ENCODE data around the gene PCK1. TPM values are rescaled to one million over a fixed set of nuclear protein-coding genes. Genes with fewer than 3 reads are reported as not detected.
A peak's percentile ranks its signal among the peaks of the same experiment; 100 is the strongest.

The PCK1 gene
- total and polyA plus RNA-seq, 2 of the 13 experiments (the other 11 are each of a cell fraction or from before 2014, with no cell fraction given), result 6.5 to 12.6 TPM

GRCh38 chr20:57586370-57586793 is 25.5 kb downstream of the PCK1 start (continued):
- TF ChIP-seq PRDM10 (CRISPR knock-in tag; IDR thresholded peaks at IDR 0.05; ENCODE audit: low read depth), result no peak
- no peak for TF ChIP-seq RAD51 (IDR thresholded peaks at IDR 0.05; ENCODE audit: borderline replicate concordance)
- no peak; the same call in 1 of the 2 replicates for TF ChIP-seq ZGPAT (CRISPR knock-in tag; IDR thresholded peaks at IDR 0.05)
- no peak for TF ChIP-seq ZNF839 (CRISPR knock-in tag; IDR thresholded peaks at IDR 0.05; ENCODE audit: borderline replicate concordance)
- TF ChIP-seq RBM22 (optimal IDR thresholded peaks at IDR 0.05; ENCODE audit: low read length), result no peak
- no peak for TF ChIP-seq ARNT2 (CRISPR knock-in tag; IDR thresholded peaks at IDR 0.05; ENCODE audit: low read depth)
- no peak; the same call in 1 of the 2 replicates for TF ChIP-seq SMC3 (IDR thresholded peaks at IDR 0.05; ENCODE audit: low read length)
- no peak for TF ChIP-seq ZC3H4 (CRISPR knock-in tag; IDR thresholded peaks at IDR 0.05; ENCODE audit: borderline replicate concordance)
- no peak for TF ChIP-seq ATF1 (CRISPR knock-in tag; IDR thresholded peaks at IDR 0.05)
- peak; percentile 62; the same call in 1 of the 2 replicates for TF ChIP-seq ZNF143 (CRISPR knock-in tag; IDR thresholded peaks at IDR 0.05)
- no peak for TF ChIP-seq PRDM15 (CRISPR knock-in tag; IDR thresholded peaks at IDR 0.05)
- no peak for TF ChIP-seq ZNF597 (CRISPR knock-in tag; IDR thresholded peaks at IDR 0.05)
- no peak for TF ChIP-seq ZNF367 (CRISPR knock-in tag; IDR thresholded peaks at IDR 0.05; ENCODE audit: borderline replicate concordance)
- no peak for TF ChIP-seq MXD3 (CRISPR knock-in tag; IDR thresholded peaks at IDR 0.05)
- TF ChIP-seq ZNF674 (CRISPR knock-in tag; IDR thresholded peaks at IDR 0.05; ENCODE audit: low read depth), result no peak
- no peak for TF ChIP-seq DBP (CRISPR knock-in tag; IDR thresholded peaks at IDR 0.05; ENCODE audit: not compliant biosample characterization)
- no peak for TF ChIP-seq ZFP62 (CRISPR knock-in tag; IDR thresholded peaks at IDR 0.05)
- TF ChIP-seq ZNF362 (CRISPR knock-in tag; IDR thresholded peaks at IDR 0.05; ENCODE audit: borderline replicate concordance), result no peak
